Gastroesophageal sphincter (tissue), 3 donors: ENCODE data around the gene KRTAP29-1.

Experiments
- EP300 ChIP-seq: sonication (generic); formaldehyde crosslinking; IDR thresholded peaks from one replicate; pipeline ENCODE4 v1.6.1; 2017; ENCODE audit warnings: antibody characterized with exemption, mild to moderate bottlenecking
- POLR2A ChIP-seq, 2 donors: fragments of 450-650 bp; IDR thresholded peaks; one replicate each; pipeline ENCODE4 v1.6.1; 2017; ENCODE audit warnings: antibody characterized with exemption in 2 of 2, mild to moderate bottlenecking in 2 of 2, moderate library complexity in 1 of 2
- POLR2AphosphoS5 ChIP-seq: sonication (generic); formaldehyde crosslinking; IDR thresholded peaks from one replicate; pipeline ENCODE4 v1.6.1; 2017; ENCODE audit warnings: antibody characterized with exemption
- TF ChIP-seq, protein P1 (sequence below), 4 experiments: fragments of 200-600 bp in 2 of 4; fragments of 450-650 bp in 2 of 4; sonication (generic) in 1 of 4; IDR thresholded peaks; one replicate each; pipeline ENCODE4 v1.5.1; 2017 to 2019; ENCODE audit warnings: antibody characterized with exemption in 4 of 4, mild to moderate bottlenecking in 2 of 4, moderate library complexity in 2 of 4

DNA sequence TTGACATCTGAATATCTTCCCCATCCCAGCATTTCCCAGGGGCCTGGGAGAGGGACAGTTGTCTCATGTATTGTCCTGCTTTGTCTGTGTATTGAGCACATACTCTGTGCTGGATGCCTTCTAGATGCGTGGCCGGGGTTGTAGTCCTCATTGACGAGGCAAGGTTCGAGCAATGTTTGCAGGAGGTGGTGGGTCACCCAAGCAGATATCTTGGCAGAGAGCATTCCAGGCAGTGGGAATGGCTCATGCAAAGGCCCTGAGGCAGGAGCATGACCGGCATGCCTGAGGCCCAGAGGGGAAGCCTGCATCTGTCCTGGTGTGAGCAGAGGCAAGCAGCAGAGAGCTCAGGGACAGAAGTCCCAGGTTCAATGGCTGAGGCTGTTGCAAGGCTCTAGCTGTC lies 30.4 kb upstream of the KRTAP29-1 start:
- TF ChIP-seq, protein P1, sequence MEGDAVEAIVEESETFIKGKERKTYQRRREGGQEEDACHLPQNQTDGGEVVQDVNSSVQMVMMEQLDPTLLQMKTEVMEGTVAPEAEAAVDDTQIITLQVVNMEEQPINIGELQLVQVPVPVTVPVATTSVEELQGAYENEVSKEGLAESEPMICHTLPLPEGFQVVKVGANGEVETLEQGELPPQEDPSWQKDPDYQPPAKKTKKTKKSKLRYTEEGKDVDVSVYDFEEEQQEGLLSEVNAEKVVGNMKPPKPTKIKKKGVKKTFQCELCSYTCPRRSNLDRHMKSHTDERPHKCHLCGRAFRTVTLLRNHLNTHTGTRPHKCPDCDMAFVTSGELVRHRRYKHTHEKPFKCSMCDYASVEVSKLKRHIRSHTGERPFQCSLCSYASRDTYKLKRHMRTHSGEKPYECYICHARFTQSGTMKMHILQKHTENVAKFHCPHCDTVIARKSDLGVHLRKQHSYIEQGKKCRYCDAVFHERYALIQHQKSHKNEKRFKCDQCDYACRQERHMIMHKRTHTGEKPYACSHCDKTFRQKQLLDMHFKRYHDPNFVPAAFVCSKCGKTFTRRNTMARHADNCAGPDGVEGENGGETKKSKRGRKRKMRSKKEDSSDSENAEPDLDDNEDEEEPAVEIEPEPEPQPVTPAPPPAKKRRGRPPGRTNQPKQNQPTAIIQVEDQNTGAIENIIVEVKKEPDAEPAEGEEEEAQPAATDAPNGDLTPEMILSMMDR (IDR thresholded peaks at IDR 0.05) = no peak
- TF ChIP-seq EP300 (no peak), POLR2A (IDR thresholded peaks at IDR 0.05) (no peak), POLR2AphosphoS5 (no peak)
